Measurements from ENCODE around the gene ITPR1. TPM values are rescaled to one million over a fixed set of nuclear protein-coding genes. Genes with fewer than 3 reads are reported as not detected.

ITPR1 gene
- total and polyA plus RNA-seq, 10 of the 15 experiments (the other 5 are each of a cell fraction or from before 2014, with no cell fraction given) = 12.2 to 239 (median 28.4) TPM

GRCh38 chr3:4751502-4752101 is 258.5 kb downstream of the ITPR1 start (continued):
- TF ChIP-seq NFYB (IDR thresholded peaks at IDR 0.05; ENCODE audit: insufficient read depth, low read depth, low read length) (no peak), YY1 (IDR thresholded peaks at IDR 0.05; ENCODE audit: low read depth, low read length) (0 out of 2 replicates have a peak, but pooled peaks have one; percentile 15), MLLT1 (IDR thresholded peaks at IDR 0.05) (peak; percentile 24; the same call in 1 of the 2 replicates), RELB (IDR thresholded peaks at IDR 0.05; ENCODE audit: low read depth) (peak; percentile 46), PML (IDR thresholded peaks at IDR 0.05; ENCODE audit: low read length) (peak; percentile 89), SMAD1 (IDR thresholded peaks at IDR 0.05; ENCODE audit: low read depth, partially characterized antibody) (peak; percentile 86), SP1 (IDR thresholded peaks at IDR 0.05; ENCODE audit: low read depth, low read length) (no peak), RB1 (IDR thresholded peaks at IDR 0.05; ENCODE audit: borderline replicate concordance) (no peak), MXI1 (IDR thresholded peaks at IDR 0.05; ENCODE audit: low read depth, low read length) (no peak), SPI1 (IDR thresholded peaks at IDR 0.05; ENCODE audit: borderline replicate concordance, insufficient read depth, low read depth, low read length) (peak; percentile 43; the same call in 1 of the 2 replicates), POU2F2 (IDR thresholded peaks at IDR 0.05; ENCODE audit: borderline replicate concordance, low read depth, low read length) (peak; percentile 73; the same call in 2 of the 3 replicates), HSF1 (IDR thresholded peaks at IDR 0.05; ENCODE audit: low read depth, low read length) (no peak), TCF7 (IDR thresholded peaks at IDR 0.05; ENCODE audit: borderline replicate concordance) (no peak), MYB (IDR thresholded peaks at IDR 0.05; ENCODE audit: borderline replicate concordance, low read depth, low read length) (no peak), POLR2A (IDR thresholded peaks at IDR 0.05; ENCODE audit: low read depth, low read length) (no peak), SREBF1 (IDR thresholded peaks at IDR 0.05; ENCODE audit: low read length) (no peak), RUNX3 (IDR thresholded peaks at IDR 0.05; ENCODE audit: low read length) (peak; percentile 29), ZZZ3 (IDR thresholded peaks at IDR 0.05; ENCODE audit: control insufficient read depth, insufficient read length, low read depth) (no peak), ATF7 (IDR thresholded peaks at IDR 0.05; ENCODE audit: low read depth) (no peak), ATF2 (IDR thresholded peaks at IDR 0.05; ENCODE audit: low read length) (no peak; the same call in none of the 2 replicates), RELA (IDR thresholded peaks at IDR 0.05; ENCODE audit: borderline replicate concordance, partially characterized antibody) (peak; percentile 7), JUNB (IDR thresholded peaks at IDR 0.05) (no peak), POLR2AphosphoS5 (IDR thresholded peaks at IDR 0.05; ENCODE audit: low read length) (peak; percentile 92), PKNOX1 (IDR thresholded peaks at IDR 0.05) (no peak), PAX5 (IDR thresholded peaks at IDR 0.05; ENCODE audit: borderline replicate concordance, low read depth, low read length) (peak; percentile 26; the same call in 1 of the 2 replicates), NFIC (IDR thresholded peaks at IDR 0.05; ENCODE audit: low read depth, low read length) (0 out of 2 replicates have a peak, but pooled peaks have one; percentile 22)

Data from GM12878 (cell line).